ENCODE data around the gene FBXW7.
"Not testable (repeated sequence)": the region's sequence is repeated elsewhere in the genome, so short reads cannot be mapped to it uniquely, and the experiment has no call there.

FBXW7 gene

GRCh38 chr4:152535903-152536544 is at the start of gene FBXW7:
TSS of gene FBXW7 (minus strand) at chr4:152536092. CDS start at chr4:152411803, 124,289 bp downstream.
- DNase-seq (ENCODE audit: low read depth), result peak; percentile 93

- DNase-seq (ENCODE audit: low read depth), result no peak
Measured at GRCh38 chr4:152585023-152585441, 49.1 kb upstream of the FBXW7 start.

- DNase-seq (ENCODE audit: low read depth), result no peak
Measured at GRCh38 chr4:152581536-152582160, 45.8 kb upstream of the FBXW7 start.

- DNase-seq (ENCODE audit: low read depth), result no peak
Measured at GRCh38 chr4:152579916-152580315, 44.0 kb upstream of the FBXW7 start.

- DNase-seq (ENCODE audit: low read depth), result no peak
Measured at GRCh38 chr4:152579107-152579764, 43.3 kb upstream of the FBXW7 start.

- no peak for DNase-seq (ENCODE audit: low read depth)
Measured at GRCh38 chr4:152578670-152579069, 42.8 kb upstream of the FBXW7 start.

GRCh38 chr4:152577708-152578396 is 42.0 kb upstream of the FBXW7 start:
- DNase-seq (ENCODE audit: low read depth), result no peak

GRCh38 chr4:152575533-152575932 is 39.6 kb upstream of the FBXW7 start:
- no peak for DNase-seq (ENCODE audit: low read depth)

GRCh38 chr4:152573861-152574260 is 38.0 kb upstream of the FBXW7 start:
- no peak for DNase-seq (ENCODE audit: low read depth)

GRCh38 chr4:152572417-152573086 is 36.7 kb upstream of the FBXW7 start:
- DNase-seq (ENCODE audit: low read depth), result no peak

- no peak for DNase-seq (ENCODE audit: low read depth)
Measured at GRCh38 chr4:152571770-152572169, 35.9 kb upstream of the FBXW7 start.

GRCh38 chr4:152571296-152571695 is 35.4 kb upstream of the FBXW7 start:
- DNase-seq (ENCODE audit: low read depth), result no peak

- DNase-seq (ENCODE audit: low read depth), result no peak
Measured at GRCh38 chr4:152565333-152565732, 29.4 kb upstream of the FBXW7 start.

GRCh38 chr4:152564336-152564735 is 28.4 kb upstream of the FBXW7 start:
- no peak for DNase-seq (ENCODE audit: low read depth)

- no peak for DNase-seq (ENCODE audit: low read depth)
Measured at GRCh38 chr4:152563209-152563608, 27.3 kb upstream of the FBXW7 start.

- no peak for DNase-seq (ENCODE audit: low read depth)
Measured at GRCh38 chr4:152559641-152560040, 23.7 kb upstream of the FBXW7 start.

GRCh38 chr4:152558396-152558795 is 22.5 kb upstream of the FBXW7 start:
- no peak for DNase-seq (ENCODE audit: low read depth)

GRCh38 chr4:152556834-152557233 is 20.9 kb upstream of the FBXW7 start:
- DNase-seq (ENCODE audit: low read depth), result no peak

GRCh38 chr4:152556283-152556682 is 20.4 kb upstream of the FBXW7 start:
- no peak for DNase-seq (ENCODE audit: low read depth)

GRCh38 chr4:152554742-152555141 is 18.9 kb upstream of the FBXW7 start:
- DNase-seq (ENCODE audit: low read depth), result no peak

- not testable (repeated sequence) for DNase-seq (ENCODE audit: low read depth)
Measured at GRCh38 chr4:152550687-152551086, 14.8 kb upstream of the FBXW7 start.

- DNase-seq (ENCODE audit: low read depth), result no peak
Measured at GRCh38 chr4:152545088-152545487, 9.2 kb upstream of the FBXW7 start.

All from GM04503 (cell line).